LoVo (cell line): ENCODE results near the gene CFAP99.

Experiments used
- DNase-seq: peaks from one replicate; pipeline ENCODE4 v3.0.0-alpha.2; 2016; ENCODE audit warnings: low spot score

Gene CFAP99

DNA sequence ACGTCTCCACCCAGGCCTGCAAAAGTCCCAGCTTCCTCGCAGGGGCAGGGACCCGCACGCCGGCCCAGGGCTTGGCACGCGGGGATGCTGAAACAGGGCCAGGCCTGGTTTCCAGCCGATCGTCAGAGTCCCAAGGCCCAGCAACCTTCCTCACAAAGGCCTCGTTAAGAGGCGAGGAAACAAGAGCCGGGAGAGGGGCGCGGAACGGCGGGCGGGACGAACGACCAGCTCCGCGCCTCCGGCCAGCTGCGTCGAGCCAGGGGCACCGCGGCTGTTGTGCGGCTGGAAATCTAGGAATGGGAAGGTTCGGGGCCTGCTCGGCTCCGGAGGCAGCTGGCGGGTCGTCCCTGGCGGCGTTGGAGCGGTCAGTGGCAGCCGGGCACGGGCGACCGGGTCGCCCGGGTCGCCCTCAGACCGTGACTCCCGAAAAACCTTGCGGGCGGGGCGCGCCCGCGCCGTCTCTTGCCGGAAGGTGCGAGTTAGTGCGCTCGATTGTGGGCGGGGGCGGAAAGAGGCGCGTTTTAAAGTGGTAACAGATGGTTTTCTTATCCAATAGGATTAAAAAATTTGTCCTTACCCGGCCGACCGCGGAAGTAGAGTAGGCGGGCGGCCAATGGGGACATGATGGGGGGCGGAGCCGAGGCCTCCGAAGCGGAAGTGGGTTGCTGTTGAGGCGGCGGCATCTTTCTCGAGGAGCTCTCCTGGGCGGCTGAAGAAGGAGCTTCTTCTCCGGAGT, 49.9 kb downstream of the CFAP99 start, which contains the start of gene RNF4:
Gene RNF4, plus strand, starts transcription at position 651 of the 736 bp plus-strand sequence. CDS start 21,388 bp downstream, outside the sequence.
- peak; percentile 97 for DNase-seq

- peak; percentile 27 for DNase-seq
These were observed 50.6 kb downstream of the CFAP99 start for GRCh38 chr4:2469192-2469984.

- DNase-seq = no peak
These were observed 52.0 kb downstream of the CFAP99 start for GRCh38 chr4:2470791-2471190.

- DNase-seq = no peak
These were observed 53.4 kb downstream of the CFAP99 start for GRCh38 chr4:2472187-2472586.

DNA sequence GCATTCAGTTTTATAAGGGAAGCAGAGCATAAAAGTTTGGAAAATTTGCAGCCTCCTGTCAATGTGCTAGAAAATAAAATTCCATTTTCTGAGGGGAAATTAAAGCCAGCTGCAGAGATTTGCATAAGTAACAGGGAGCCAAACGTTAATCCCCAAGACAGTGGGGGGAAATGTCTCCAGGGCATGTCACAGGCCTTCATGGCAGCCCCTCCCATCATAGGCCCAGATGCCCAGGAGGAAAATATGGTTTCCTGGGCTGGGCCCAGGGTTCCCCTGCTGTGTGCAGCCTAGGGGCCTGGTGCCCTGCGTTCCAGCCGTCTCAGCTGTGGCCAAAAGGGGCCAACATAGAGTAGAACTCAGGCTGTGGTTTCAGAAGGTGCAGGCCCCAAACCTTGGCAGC, 59.5 kb downstream of the CFAP99 start:
- no peak for DNase-seq

- no peak for DNase-seq
These were observed 61.9 kb downstream of the CFAP99 start for GRCh38 chr4:2480649-2481048.

DNA sequence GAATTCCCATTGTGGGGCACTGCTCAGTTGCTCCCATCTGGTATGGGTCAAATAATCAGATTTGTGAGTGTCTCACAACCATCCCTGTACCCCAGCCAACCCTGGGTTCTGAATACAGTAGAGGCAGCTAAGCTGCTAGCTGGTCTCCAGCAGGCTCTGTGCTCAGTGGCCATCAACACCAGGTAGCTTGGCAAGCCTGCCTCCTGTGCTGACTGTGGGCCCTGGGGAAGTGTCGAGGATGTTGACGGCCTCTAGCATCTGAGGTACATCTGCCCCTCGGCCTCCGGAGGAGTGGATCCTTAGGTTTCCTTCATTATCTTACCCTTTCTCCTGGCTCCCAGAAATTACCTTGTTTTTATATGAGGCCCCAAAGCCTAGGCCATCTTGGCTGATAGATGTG, 63.4 kb downstream of the CFAP99 start:
- DNase-seq = no peak

- DNase-seq = no peak
These were observed 63.9 kb downstream of the CFAP99 start for GRCh38 chr4:2482693-2483092.

GRCh38 chr4:2483237-2483636, 64.5 kb downstream of the CFAP99 start:
- DNase-seq = no peak

- DNase-seq = no peak
These were observed 65.4 kb downstream of the CFAP99 start for GRCh38 chr4:2484185-2484584.

- no peak for DNase-seq
These were observed 66.2 kb downstream of the CFAP99 start for GRCh38 chr4:2484993-2485392.

- DNase-seq = no peak
These were observed 67.2 kb downstream of the CFAP99 start for GRCh38 chr4:2485956-2486355.

DNA sequence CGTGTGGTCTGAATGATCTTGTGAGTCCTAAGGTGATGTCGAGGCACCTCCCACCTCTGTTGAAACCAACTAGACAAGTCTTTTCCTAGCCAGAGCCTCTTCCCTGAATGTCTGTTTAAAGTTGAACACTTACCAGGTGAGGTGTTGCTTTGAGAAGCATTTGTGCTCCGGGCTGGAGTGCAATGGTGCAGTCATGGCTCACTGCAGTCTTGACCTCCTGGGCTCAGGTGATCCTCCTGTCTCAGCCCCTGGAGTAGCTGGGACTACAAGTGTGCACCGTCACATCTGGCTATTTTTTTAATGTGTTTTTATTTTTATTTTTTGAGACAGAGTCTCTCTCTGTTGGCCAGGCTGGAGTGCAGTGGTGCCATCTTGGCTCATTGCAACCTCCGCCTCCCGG, 68.2 kb downstream of the CFAP99 start:
- no peak for DNase-seq

- DNase-seq = no peak
These were observed 68.9 kb downstream of the CFAP99 start for GRCh38 chr4:2487632-2488031.

DNA sequence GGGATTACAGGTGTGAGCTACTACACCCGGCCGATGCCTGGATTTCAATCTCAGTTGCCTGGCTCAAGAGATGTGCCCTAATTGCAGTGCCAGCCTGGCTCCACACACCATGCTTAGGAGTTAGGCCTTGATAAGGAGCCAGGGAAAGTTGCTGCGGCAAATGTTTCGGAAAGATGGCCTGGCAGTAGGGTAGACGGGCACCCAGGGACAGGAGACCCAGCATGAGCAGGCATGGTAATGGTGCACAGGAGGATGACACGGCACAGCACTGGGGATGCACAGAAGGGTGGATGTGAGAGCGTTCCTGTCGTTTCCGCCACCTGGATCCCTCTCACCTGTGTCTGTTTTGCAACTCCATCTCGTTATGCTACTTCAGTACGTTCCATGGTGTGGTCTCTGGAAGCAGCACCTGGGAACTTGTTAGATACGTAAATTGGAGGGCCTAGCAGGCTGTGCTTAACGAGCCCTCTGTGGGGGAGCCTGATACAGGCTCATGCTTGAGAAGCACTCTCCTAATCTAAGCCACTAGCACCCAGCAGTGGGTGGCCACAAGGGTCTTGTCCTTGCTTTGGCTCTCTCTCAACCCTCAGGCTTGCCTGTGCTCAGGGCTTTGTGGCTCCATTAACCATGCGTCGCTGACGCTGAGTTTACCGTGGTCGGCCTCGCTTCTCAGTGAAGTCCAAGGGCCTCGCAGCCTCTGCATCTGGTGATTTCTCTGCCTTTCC, 70.5 kb downstream of the CFAP99 start:
- DNase-seq = no peak

- DNase-seq = no peak
These were observed 71.2 kb downstream of the CFAP99 start for GRCh38 chr4:2489841-2490552.

DNA sequence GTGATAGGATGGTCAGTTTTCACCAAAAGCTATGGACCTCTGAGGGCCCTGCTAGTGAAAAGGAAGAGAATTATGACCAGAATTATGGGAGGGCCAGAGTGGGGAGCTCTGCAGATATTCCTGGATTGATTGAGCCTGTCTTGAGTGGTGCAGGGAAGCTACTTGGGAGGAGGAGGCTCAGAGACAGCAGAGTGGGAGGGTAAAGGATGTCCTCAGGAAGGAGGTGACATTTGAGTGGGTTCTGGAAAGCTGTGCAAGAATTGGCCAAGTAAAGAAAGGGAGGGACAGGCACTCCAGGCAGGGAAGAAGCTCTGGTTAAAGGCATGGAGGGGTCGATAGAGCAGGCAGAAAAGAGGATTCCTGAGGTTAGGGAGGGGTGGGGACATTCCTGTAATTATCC, 74.2 kb downstream of the CFAP99 start:
- DNase-seq = no peak

- DNase-seq = no peak
These were observed 76.2 kb downstream of the CFAP99 start for GRCh38 chr4:2494992-2495391.

- no peak for DNase-seq
These were observed 78.6 kb downstream of the CFAP99 start for GRCh38 chr4:2497324-2497723.

DNA sequence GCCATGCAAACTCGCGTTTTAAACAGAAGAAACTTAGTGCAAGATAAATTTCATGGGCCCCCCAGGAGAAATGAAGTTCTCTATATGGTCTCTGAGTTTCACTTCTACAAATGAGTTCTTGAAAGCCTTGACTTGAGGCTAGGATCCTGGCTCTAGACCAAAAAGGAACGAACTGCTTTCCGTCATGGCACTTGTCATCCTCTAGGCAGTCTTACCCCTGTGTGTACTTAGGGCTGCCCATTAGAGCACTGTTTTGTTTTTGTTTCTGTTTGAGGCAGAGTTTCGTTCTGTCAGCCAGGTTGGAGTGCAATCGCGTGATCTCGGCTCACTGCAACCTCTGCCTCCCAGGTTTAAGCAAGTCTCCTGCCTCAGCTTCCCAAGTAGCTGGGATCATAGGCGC, 79.2 kb downstream of the CFAP99 start:
- no peak for DNase-seq

DNA sequence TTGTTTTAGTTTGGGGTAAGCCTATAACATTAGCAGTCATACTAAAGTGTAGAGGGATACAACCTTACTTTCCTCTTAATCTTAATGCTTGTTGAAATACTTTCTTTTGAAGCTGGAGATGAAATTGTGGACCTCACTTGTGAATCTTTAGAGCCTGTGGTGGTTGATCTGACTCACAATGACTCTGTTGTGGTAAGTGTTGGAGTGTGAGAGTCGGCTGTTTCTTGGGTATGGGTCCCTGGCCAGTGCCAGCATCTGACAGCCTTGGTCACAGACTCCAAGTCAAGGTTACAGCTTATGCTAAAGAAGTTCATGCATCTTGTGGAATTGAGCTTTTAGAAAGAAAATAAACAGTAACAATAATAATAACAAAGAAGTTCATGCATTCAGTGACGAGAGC, 81.8 kb downstream of the CFAP99 start:
- DNase-seq = no peak

- no peak for DNase-seq
These were observed 82.4 kb downstream of the CFAP99 start for GRCh38 chr4:2501034-2501594.
